K562 (cell line): ENCODE data around the gene S100A6. TPM values are rescaled to one million over a fixed set of nuclear protein-coding genes. Genes with fewer than 3 reads are reported as not detected.
A peak's percentile ranks its signal among the peaks of the same experiment; 100 is the strongest.

ENCODE experiments used
- CBFB ChIP-seq: sonication (generic); formaldehyde crosslinking; IDR thresholded peaks from 2 replicates; pipeline ENCODE4 v1.4.0; 2020; ENCODE audit warnings: mild to moderate bottlenecking, missing genetic modification reagents
- COPS2 ChIP-seq: fragments of 450-650 bp; conservative IDR thresholded peaks from 2 replicates; pipeline ENCODE4 v1.6.1; 2016; ENCODE audit warnings: mild to moderate bottlenecking, moderate library complexity
- DEAF1 ChIP-seq: fragments of 450-650 bp; formaldehyde crosslinking; IDR thresholded peaks from 2 replicates; pipeline ENCODE4 v1.4.0; 2020; ENCODE audit warnings: mild to moderate bottlenecking, moderate library complexity
- ESRRB ChIP-seq: fragments of 250-450 bp; sonication (Bioruptor Pico); IDR thresholded peaks from 2 replicates; pipeline ENCODE4 v1.5.0; 2020; ENCODE audit warnings: mild to moderate bottlenecking, moderate library complexity, borderline replicate concordance
- HDAC3 ChIP-seq: fragments of 450-650 bp; IDR thresholded peaks from 2 replicates; pipeline ENCODE4 v1.6.1; 2018; ENCODE audit warnings: borderline replicate concordance, mild to moderate bottlenecking, moderate library complexity; ENCODE audit not compliant: partially characterized antibody
- MAZ ChIP-seq, 2 experiments: fragments of 450-650 bp in 1 of 2; sonication (generic) in 1 of 2; formaldehyde crosslinking; IDR thresholded peaks in 1 of 2; conservative IDR thresholded peaks in 1 of 2; 2 replicates each; pipeline versions ENCODE4 v1.4.0 to v1.5.0; 2020; ENCODE audit warnings: mild to moderate bottlenecking in 1 of 2, missing genetic modification reagents in 1 of 2
- MLX ChIP-seq, 2 experiments: fragments of 450-650 bp in 1 of 2; sonication (generic) in 1 of 2; formaldehyde crosslinking; conservative IDR thresholded peaks; 2 replicates each; pipeline versions ENCODE4 v1.4.0 to v1.8.1; 2020 to 2022; ENCODE audit warnings: mild to moderate bottlenecking in 1 of 2, missing genetic modification reagents in 1 of 2
- RREB1 ChIP-seq: fragments of 250-450 bp; sonication (Bioruptor Pico); IDR thresholded peaks from 2 replicates; pipeline ENCODE4 v1.4.0; 2020
- SMARCA4 ChIP-seq: fragments of 450-650 bp; IDR thresholded peaks from 2 replicates; pipeline ENCODE4 v1.6.1; 2016
- STAG1 ChIP-seq: sonication (generic); formaldehyde crosslinking; IDR thresholded peaks from 2 replicates; pipeline ENCODE4 v1.5.0; 2020; ENCODE audit warnings: missing genetic modification reagents, borderline replicate concordance
- WHSC1 ChIP-seq: IDR thresholded peaks from one replicate; pipeline ENCODE4 v1.6.1; 2012; ENCODE audit warnings: low read length, control low read depth, inconsistent platforms
- XRCC4 ChIP-seq: IDR thresholded peaks from one replicate; pipeline ENCODE4 v1.6.1; 2011; ENCODE audit not compliant: insufficient read depth, insufficient read length; ENCODE audit errors: extremely low read depth
- ZBTB43 ChIP-seq: sonication (generic); formaldehyde crosslinking; IDR thresholded peaks from 2 replicates; pipeline ENCODE4 v1.8.0; 2023; ENCODE audit warnings: mild to moderate bottlenecking, missing genetic modification reagents
- ZBTB49 ChIP-seq: sonication (generic); formaldehyde crosslinking; IDR thresholded peaks from 2 replicates; pipeline ENCODE4 v1.8.0; 2022; ENCODE audit warnings: missing genetic modification reagents, mild to moderate bottlenecking, borderline replicate concordance
- ZNF175 ChIP-seq: fragments of 200-800 bp; sonication (Bioruptor generic); IDR thresholded peaks from 2 replicates; pipeline ENCODE4 v1.6.1; 2016; ENCODE audit warnings: low read depth, mild to moderate bottlenecking, missing genetic modification characterization, missing compliant biosample characterization
- polyA plus RNA-seq, 8 experiments: library from polyadenylated mRNA; depleted of rRNA in 4 of 8; stranded (reverse) in 5 of 8; unstranded in 3 of 8; fragments of >200 nt; fragmentation: Nextera tagmentation in 2 of 8; fragmentation: Illumina TruSeq in 1 of 8; extraction: Ambion mirVana in 2 of 8; extraction: Trizol in 1 of 8; gene quantifications; 2 replicates each; pipeline versions ENCODE4 v1.2.1 to v1.2.3, GENCODE V29; 2011 to 2014; ENCODE audit warnings: inconsistent platforms in 1 of 8, missing spikeins in 1 of 8
- total RNA-seq, 7 experiments: library from RNA; depleted of rRNA in 6 of 7; stranded (reverse); fragments of >200 nt in 6 of 7; fragmentation: Illumina TruSeq in 2 of 7; extraction: Trizol in 2 of 7; gene quantifications; 2 replicates each; pipeline versions ENCODE4 v1.2.1 to v1.2.3, GENCODE V29; 2011 to 2021; ENCODE audit warnings: low replicate concordance in 1 of 7

S100A6 gene
- total and polyA plus RNA-seq, 9 of the 15 experiments (the other 6 are each of a cell fraction or from before 2014, with no cell fraction given), result 9.8 to 66.5 (median 23.2) TPM

GRCh38 chr1:153509729-153510354 is 25.9 kb downstream of the S100A6 start (continued):
- TF ChIP-seq MLX (CRISPR knock-in tag; conservative IDR thresholded peaks at IDR 0.05) (no peak), ZBTB49 (no peak), HDAC3 (no peak), WHSC1 (no peak), STAG1 (CRISPR knock-in tag) (peak; percentile 85), RREB1 (CRISPR knock-in tag) (no peak), COPS2 (no peak), ZBTB43 (CRISPR knock-in tag) (no peak), ESRRB (no peak), DEAF1 (CRISPR knock-in tag) (peak; percentile 71), ZNF175 (CRISPR knock-in tag) (no peak), CBFB (CRISPR knock-in tag) (peak; percentile 94), SMARCA4 (no peak), XRCC4 (no peak), MAZ (CRISPR knock-in tag; conservative IDR thresholded peaks at IDR 0.05 in 1 of 2, IDR thresholded peaks at IDR 0.05 in 1 of 2) (no peak)
